HK-2 (cell line): ENCODE results near the gene WDR44.
"Not testable (repeated sequence)": the region's sequence is repeated elsewhere in the genome, so short reads cannot be mapped to it uniquely, and the experiment has no call there.

ENCODE experiments used
- DNase-seq: peaks from one replicate; pipeline ENCODE4 v3.0.0-alpha.2; 2018; ENCODE audit not compliant: unreplicated experiment

Gene WDR44

GRCh38 chrX:118480172-118480571 is 134.3 kb downstream of the WDR44 start:
- DNase-seq = no peak

DNA sequence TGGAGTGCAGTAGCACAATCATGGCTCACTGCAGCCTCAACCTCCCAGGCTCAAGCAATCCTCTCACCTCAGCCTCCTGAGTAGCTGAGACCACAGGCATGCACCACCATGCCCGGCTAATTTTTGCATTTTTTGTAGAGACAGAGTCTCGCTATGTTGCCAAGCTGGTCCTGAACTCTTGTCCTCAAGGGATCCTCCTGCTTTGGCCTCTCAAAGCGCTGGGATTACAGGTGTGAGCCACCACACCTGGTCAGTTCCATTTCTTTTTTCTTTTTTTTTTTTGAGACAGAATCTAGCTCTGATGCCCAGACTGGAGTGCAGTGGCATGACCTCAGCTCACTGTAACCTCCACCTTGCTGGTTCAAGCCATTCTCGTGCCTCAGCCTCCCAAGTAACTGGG is 136.5 kb downstream of the WDR44 start:
- not testable (repeated sequence) for DNase-seq

GRCh38 chrX:118484216-118484903 is 138.5 kb downstream of the WDR44 start:
- no peak for DNase-seq

DNA sequence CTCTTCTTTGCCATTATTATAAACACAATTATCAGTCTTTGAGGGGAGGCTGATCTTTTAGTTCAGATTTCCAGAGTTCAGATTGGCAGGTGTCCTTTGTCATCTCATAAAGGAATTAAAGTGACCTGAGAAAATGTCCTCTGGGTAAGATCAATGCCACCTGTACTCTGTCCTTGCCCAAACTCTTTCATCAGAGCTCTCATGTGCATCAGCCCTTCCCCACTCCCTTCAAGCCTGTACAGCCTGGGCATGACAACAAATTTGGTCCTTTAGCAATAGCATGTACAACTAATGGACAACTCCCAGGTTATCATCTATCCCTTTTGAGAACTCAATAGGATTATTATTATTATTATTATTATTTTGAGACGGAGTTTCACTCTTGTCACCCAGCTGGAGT is 140.8 kb downstream of the WDR44 start:
- DNase-seq = not testable (repeated sequence)

GRCh38 chrX:118493016-118493415 is 147.1 kb downstream of the WDR44 start:
- DNase-seq = no peak

GRCh38 chrX:118493653-118494297 is 147.9 kb downstream of the WDR44 start:
- no peak for DNase-seq

GRCh38 chrX:118495061-118495921 is 149.4 kb downstream of the WDR44 start, which contains the start of gene DOCK11:
Gene DOCK11, plus strand, starts transcription at chrX:118495815. Its CDS starts 157 bp downstream, at chrX:118495972.
- DNase-seq = peak; percentile 76

- peak; percentile 37 for DNase-seq
Measured at GRCh38 chrX:118495958-118496762, 150.3 kb downstream of the WDR44 start.

DNA sequence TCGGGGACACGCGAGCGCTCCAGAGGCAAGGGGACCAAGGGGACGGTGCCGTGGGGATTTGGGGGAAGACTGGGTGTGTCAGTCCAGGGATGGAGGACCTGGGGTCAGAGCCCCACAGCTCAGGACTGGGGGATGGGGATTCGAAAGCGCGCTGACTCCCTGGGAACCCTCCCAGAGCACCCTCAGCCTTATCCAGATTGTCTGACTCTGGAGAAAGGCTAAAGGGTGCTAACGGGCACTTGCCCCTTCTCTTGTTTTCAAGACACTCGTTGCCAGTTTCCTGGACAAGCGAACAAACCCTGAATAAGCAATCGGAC is 150.8 kb downstream of the WDR44 start:
- no peak for DNase-seq

DNA sequence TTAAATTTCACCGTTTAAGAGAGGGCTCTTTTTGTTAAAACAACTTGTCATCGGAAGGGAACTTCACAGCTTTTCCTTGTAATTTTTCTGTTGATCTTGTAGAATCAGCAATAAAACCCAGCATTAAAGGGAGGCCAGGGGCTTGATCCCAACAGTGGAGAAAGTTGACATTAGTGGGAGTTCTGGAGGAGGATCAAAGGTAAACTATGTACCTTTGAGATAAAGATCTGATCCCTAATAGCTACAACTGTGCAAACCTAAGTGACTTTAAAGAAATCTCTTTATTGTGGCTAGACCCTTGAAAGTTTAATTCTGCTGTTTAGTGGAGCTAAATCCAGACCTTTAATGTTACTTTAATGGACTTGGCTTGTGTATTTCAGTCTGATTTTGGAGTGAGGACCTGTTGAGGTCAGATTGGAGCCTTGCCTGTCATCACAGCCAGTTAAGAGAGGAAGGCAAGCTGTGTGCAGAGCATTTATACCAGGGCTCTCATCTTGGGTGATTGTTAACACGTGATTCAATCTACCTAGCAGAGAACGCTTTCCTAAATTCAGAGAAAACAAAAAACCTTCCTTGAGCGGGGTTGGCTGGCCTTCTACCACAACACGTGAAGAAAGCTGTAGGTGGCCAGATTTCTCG is 151.4 kb downstream of the WDR44 start:
- DNase-seq = no peak

- DNase-seq = no peak
Measured at GRCh38 chrX:118498351-118498750, 152.4 kb downstream of the WDR44 start.

DNA sequence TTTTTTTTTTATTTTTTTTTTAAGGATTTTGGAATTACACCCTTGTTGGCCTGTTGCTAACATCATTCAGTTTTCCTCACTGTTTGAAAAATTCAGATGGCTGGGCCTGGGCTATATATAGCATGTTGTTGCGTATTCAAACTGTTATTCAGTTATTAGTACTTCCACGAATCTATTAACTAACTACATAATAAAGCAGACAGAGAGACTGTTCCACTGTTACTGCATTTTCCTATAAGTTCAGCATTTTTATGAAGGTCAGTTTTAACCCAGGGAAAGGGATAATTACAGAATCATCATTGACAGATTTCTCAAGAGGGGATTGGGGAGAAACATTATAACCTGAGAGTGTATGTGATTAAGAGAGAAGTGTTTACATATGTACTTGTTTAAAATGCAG is 152.8 kb downstream of the WDR44 start:
- DNase-seq = no peak

DNA sequence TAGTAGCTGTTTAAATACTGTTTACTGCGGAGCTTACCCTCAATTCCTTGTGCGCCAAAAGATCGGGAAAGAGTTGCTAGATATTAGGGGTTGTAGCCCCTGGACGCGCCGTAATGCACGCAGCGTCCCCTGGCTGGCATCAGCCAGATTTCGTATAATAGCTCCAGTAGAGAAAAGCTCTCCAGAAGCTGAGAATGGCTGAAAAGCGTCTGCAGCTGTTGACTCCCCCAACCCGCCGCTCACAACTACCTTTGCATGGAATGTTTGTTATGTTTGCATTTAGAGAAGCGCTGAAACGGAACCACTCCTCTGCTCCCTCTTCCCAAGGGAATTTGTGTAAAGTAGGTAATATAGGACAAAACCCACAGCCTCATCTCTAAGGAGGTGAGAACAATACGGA is 153.4 kb downstream of the WDR44 start:
- no peak for DNase-seq
